GM04503 (cell line): ENCODE data around the gene USP6.
"Not testable (repeated sequence)": the region's sequence is repeated elsewhere in the genome, so short reads cannot be mapped to it uniquely, and the experiment has no call there.

Experiments used
- DNase-seq: peaks from one replicate; pipeline ENCODE4 v3.0.0-alpha.2; 2012; ENCODE audit warnings: low read depth

USP6 gene

DNA sequence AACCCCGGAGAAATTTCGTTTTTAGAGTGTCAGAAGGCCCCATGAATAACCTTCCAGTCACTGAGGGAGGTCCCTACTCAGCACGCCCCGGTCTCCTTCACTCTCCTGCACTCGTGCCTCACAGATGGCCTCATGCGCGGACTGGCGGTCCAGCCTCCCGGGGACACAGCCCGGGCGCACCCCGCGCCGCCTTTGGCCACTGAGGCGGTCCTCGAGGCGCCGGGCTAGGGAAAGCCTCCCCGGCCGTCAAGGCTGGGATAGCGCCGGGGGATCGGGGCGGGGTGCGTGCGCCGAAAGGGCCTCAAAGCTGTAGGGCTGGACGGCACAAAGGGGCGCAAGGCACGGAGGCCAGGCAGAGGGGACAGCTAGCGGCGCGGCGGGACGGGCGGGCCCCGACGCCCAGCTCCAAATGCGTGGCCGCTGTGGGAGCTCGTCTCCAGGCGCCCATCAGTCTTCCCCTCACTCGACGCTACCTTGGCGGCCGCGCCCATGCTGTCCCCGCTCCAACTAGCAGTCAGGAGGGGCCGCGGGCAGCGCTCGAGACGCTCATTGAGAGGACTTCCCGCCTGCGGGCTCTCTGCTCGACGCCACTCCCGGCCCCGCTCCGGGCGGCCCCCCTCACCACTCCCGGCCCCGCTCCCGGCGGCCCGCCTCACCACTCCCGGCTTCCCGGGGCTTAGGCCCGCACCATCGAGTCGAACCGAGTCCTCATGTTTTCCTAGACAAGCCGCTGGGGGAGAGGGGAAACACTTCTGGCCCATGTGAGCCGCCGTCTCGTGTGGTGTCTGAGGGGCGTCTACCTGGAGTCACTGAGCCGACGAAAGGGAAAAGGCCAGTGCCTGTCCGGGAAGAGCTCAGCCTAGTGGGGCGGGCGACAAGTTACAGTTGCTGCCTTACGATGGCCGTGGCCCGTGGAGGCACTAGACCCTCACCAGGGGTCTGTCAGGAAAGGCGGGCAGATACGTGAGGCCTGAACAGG, at the start of gene USP6:
Gene USP6, plus strand, starts transcription at position 360 of the 979 bp plus-strand sequence. CDS start 14,336 bp downstream, outside the sequence.
- no peak for DNase-seq

DNA sequence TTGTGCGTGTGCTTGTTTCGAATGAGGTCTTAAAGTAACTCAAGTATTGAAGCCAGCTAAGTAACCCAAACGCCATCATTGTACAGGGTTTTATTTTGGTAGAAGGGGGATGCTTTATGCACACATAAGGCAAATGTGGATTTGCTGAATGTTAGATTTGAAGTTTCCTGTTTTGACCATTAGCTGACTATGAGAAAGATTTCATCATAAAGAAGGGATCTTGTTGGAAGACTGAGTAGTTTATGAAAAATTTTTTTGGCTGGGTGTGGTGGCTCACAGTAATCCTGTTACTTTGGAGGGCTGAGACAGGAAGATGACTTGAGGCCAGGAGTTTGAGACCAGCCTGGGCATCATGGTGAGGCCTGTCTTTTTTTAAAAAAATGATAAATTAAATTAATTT, 47.6 kb upstream of the USP6 start:
- DNase-seq: no peak

DNA sequence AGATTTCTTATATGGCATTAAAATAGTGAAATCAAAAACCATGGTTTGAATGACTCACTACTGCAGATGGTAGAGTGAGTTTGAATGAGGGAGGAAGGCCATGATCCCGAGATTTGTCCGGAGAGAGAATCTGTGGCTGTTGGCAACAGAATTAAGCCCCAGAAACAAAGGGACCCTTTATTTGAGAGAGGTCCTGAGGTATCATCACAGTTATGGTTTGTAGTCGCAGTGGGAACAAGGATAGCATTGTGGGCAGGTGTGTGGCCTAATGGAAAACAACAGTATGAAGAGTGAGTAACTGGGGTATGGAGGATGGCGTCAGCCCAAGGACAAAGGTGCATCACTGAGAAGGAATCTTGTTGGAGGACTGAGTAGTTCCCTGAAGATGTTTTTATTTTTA, 46.1 kb upstream of the USP6 start:
- no peak for DNase-seq

DNA sequence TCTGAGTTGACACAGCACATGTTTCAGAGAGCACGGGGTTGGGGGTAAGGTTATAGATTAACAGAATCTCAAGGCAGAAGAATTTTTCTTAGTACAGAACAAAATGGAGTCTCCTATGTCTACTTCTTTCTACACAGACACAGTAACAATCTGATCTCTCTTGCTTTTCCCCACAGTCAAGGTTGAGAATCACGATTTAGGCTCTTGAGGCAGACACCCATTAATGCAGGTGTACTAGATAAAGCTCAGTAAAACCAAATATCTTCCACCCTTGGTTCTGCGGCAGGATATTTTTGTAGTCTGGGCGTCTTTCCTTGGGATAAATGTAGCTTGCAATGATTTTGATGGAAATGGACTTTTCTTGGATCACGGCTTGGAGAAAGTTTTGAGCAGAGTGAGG, 40.4 kb upstream of the USP6 start:
- not testable (repeated sequence) for DNase-seq

DNA sequence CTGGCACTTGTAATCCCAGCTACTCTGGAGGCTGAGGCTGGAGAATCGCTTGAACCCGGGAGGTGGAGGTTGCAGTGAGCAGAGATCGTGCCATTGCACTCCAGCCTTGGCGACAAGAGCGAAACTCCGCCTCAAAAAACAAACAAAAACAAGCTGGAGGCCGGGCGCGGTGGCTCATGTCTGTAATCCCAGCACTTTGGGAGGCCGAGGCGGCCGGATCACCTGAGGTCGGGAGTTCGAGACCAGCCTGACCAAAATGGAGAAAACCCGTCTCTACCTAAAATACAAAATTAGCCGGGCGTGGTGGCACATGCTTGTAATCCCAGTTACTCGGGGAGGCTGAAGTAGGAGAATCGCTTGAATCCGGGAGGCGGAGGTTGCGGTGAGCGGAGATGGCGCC, 38.6 kb upstream of the USP6 start:
- DNase-seq: not testable (repeated sequence)

DNA sequence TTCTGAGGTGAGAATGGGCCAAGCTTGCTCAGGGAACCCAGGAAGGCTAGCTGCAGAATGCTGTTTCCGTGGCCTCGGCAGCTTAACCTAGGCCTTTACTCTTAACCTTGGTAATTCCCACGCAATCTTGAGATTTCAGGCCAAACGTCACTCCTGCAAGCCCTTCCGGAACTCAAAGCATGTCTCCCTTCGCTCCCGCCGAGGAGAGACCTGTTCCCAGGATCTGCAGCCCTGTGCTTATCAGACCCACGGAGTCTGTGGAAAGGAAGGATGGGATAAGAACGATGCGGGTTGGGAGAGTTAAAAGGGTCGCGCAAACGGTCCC, 38.1 kb upstream of the USP6 start:
- no peak for DNase-seq

DNA sequence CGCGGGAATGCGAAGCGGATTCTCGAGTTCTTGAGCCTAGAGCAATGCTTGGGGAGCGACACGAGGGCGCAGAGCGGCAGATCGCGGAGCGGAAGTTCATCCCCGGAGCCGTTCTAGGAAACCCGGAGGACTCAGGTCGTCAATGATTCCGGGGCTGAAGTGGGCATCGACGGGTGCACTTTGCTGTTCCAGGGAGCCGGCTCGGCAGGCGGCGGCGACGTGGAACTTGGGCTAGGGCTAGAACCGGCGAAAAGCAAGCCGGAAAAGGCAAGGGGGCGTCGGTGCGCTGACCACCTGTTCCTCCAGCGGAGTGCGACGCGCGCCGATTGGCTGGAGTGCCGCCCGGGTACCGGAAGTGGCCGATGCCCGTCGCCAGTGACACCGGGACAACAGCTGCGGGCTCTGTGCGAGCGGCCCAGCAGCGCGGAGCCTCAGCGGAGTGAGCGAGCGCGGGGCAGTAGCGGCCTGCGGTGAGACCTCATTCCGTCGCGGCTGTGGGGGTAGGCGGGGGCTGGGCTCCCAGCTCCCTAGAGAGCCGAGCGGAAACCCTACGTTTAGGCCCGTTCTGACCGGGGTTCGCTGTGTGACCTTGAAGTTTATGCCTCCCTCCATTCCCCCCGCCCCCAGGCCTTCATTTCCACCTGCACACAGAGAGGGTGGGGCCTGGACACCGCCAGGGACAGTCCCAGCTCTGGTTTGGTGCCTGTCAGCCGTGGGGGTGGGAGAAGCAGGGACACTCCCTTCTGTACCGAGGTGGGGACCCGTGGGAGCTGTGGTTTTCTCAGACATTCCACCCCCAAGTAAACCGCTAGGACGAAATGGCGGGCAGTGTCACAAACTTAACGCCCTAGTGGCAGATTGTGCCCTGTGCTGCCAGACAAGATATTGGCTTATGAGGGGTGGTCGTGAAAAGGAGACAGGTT, 37.5 kb upstream of the USP6 start, which contains the start of gene ZFP3:
Gene ZFP3, plus strand, starts transcription at position 362 of the 923 bp plus-strand sequence. CDS start 13,038 bp downstream, outside the sequence.
- DNase-seq: peak; percentile 51

DNA sequence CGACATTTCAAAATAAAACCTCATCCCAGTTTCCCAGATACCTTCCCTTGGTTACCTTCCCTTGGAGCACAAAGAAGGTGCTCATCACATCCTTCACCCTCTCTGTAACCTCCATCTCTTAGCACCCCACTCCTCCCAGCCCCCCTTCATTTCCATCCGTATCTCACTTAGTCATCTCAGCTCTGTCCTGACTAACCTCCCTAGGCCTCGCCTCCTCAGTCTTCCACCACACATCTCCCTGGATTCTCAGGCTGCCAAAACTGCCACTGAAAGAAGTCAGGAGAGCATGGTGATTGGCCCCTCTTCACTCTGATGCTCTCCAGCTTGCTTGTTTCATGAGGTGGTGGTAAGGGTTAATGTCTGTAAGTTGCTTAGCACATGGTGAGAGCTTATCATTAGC, 35.2 kb upstream of the USP6 start:
- DNase-seq: no peak

DNA sequence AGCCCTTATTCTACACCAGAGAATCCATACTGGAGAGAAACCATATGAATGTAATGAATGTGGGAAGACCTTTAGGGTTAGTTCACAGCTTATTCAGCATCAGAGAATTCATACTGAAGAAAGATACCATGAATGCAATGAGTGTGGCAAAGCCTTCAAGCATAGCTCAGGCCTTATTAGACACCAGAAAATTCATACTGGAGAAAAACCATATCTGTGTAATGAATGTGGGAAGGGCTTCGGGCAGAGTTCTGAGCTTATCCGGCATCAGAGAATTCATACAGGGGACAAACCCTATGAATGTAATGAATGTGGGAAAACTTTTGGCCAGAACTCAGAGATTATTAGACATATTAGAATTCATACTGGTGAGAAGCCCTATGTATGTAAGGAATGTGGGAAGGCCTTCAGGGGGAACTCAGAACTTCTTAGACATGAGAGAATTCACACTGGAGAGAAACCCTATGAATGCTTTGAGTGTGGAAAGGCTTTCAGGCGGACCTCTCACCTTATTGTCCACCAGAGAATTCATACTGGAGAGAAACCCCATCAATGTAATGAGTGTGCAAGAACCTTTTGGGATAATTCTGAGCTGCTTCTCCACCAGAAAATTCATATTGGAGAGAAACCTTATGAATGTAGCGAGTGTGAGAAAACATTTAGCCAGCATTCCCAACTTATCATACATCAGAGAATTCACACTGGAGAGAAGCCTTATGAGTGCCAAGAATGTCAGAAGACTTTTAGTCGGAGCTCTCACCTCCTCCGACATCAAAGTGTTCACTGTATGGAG, 23.4 kb upstream of the USP6 start:
- no peak for DNase-seq

DNA sequence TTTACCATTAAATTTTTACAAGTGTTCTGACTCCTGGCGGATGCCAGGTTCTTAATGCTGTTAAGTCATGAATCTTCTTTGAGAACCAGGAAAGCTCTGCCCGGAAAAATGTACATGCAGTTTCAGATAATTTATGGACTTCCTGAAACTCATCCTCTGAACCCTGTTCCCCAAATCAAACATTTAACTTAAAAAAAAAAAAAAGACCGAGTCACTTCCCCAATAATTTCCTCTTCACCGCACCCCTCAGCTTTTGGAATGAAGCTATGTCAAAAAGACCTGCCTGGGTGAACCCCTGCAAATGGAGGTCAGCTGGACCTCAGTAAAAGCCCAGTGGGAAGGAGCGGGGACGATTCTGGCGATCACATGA, 19.1 kb upstream of the USP6 start:
- no peak for DNase-seq

DNA sequence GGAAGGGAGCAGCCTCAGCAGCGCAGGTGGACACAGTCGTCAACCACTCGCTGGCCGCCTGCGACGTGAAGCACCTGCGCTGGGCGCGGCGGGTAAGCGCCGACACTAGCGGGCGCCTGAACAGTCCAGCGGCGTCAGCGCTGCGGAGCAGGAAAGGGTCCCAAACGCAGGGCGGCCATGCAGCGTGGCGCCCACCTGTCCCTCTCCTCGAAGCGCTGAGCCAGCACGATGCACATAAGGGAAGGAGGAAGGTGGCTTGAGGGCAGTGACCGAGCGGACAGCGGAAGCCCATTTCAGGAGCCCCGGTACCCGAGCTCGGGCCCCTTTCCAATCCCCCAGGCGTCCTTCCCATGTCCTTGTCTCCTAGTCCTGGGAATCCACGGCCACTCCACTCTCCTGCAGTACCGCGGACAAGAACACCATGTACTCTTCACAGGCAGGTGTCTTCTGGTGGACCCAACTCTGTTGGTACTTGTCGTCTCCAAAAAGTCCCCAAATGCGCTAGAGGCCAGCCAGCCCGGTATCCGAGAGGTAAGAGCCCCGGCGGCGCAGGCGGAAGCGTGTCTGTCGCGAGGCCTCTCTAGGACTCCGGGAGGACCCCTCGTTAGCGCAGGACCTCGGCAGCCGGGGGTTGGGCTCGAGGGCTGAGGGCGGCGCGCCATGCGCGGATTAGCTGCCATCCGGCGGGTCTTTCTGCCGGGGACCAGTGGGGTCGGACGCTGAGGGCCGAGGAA, 18.6 kb upstream of the USP6 start:
- no peak for DNase-seq

DNA sequence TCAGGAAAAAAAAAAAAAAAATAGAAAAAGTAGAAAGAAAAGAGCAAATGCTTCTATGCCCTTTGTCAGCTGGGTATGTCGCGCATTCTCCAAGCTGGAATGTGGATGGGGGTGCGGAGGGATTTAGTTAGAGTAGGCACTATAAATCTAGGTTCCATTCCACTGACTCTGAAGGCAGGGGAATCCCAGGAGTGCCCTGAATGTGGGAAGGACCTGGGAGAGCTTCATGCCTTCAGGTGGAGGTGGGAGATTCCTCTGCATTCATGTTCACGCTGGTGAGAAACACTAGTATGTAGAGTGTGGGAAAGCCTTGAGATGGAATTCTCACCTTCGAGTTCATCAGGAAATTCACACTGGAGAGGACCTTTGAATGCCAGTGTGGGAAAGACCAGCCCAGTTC, 16.6 kb upstream of the USP6 start:
- no peak for DNase-seq

DNA sequence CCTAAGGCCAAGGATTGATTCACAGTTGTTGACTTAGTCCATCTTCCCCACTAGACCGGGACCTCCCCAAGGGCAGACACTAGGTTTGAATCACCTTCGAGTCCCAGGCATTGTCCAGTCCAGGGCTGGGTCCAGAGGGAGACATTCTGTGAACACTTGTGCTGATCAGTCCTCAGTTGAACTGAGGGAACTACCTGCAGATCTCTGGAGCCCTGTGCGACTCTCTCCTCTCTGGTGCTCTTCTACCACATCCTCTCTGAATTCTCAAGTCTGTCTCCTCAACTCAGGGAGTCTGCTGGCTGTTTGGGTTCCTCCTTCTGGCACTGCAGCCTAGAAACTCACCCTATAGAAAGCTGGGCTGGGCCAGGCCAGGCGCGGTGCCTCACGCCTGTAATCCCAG, 15.0 kb upstream of the USP6 start:
- DNase-seq: no peak

DNA sequence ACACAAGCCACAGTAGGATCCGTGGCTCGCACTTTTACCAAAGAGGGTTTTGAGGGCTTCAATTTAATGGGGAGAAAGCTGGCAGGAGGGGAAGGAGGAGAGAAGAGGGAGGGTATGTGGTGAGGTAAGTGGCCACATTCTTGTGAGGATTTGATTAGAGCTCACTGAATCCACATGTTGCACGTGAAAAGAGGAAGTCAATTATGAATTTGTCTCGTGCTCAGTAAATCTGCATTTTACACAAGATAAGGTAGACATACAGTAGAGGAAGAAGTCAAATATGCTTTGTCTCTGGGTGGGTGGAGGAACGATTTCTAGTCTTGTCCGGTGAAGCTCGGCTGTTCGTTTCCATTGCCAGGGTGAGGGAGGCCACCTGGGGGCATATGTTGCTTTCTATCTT, 5.0 kb upstream of the USP6 start:
- DNase-seq: no peak

DNA sequence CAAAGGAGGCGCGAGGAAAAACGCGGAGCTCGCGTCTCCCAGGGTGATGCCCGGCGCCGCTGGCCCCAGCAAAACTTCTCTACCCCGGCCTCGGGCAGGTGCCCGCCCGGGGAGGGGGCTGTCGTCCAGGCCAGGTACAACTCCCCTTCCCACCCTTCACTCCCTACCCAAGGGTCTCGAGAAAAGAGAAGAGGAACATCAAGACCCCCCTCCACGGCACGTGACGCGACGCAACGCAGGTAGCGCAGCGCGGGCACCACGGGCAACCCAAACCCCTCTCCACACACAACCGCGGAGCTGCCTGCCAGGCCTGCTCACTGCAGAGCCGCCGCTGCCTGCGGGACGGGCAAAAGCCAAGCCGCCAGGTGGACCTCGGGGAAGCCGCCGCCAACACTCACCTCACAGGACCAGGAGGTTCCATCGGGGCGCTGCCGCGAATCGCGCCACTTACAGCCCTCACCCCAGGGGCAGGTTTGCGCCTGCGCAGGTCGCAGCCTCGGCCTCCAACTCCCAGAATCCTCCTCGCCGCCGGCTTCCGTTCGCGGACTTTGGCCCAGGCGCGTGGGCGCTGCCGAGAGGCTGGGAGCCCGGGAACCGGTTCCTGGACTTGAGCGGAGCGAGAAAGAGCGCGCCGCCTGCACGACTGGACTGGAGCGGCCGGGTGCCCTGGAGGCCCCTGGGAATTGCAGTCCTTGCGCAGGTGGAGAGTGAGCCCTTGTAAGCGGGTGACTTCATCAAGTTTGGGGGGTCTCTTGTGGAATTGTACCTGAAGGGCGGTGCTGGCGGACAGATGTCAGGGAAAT, 4.2 kb upstream of the USP6 start, which contains the start of gene ZNF232:
Gene ZNF232, minus strand, starts transcription at position 477 of the 803 bp plus-strand sequence. Its CDS starts 56 bp downstream, at position 421.
- DNase-seq: peak; percentile 48

DNA sequence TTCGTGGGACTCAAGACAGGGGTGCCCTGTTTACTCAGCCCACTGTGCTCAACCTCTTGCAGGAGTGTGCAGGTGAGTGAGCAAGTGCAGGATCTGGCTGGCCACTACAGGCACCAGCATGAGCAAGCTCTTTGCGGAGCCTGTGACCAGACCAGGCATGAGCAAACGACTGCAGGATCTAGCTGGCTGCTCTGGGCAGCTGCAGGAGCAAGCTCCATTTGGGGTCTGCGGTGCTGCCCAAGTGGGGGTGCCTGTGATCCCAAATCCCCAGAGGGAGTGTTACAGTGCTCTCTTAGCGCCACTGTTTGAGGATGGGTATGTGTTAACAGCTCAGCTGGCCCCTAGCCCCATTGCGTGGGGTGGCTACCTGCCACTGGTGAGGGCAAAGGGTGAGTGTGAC, 2.4 kb downstream of the USP6 start:
- no peak for DNase-seq

DNA sequence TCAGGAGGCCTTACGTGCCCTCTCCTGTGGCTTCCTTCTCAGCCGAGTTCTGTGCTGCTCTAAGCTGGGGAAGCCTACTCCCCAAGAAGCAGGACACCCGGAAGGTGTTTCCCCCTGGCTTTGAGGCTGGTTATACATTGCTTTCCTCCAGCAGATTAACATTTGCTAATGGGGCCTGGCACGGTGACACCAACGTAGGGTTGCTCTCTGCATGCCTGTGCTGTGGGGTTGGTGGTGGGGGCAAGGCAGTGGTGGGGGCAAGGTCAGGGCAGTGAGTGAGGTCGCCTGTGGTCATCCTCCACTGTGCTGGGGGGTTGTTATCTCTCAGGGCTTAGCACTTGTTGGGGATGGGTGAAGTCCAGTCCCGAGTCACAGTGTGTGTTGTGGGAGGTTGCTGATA, 4.2 kb downstream of the USP6 start:
- DNase-seq: no peak

DNA sequence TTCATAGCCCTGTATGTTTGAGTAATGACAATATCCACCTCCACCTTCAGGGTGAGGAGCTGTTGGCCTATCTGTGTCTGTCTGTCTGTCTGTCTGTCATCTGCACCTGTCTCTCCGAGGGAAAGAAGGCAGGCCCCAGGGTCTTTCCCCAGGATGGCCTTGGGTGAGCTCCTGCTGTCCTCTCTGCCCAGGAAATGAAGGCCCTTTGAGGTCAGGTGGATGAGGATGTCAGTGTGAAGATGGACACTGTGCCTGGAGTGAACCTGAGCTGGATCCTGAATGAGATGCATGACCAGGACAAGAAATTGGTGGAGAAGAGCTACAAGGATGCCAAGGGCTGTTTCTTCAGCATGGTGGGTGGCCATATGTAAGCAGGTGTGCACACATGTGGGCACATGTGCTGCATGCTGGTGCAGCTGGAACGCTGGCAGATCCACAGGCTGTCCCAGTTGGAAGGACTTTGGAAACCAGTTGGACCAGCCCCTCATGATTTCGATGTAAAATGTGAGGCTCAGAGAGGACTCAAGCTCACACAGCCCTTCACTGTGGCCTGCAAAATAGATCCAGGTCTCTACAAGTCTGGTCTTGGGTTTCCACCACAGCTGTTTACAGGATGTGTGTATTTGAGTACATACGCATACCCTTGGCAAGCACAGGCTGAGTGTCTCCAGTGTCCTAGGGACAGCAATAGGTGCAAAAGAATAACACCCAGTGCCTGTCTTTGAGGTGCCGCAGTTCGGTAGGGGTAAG, 4.8 kb downstream of the USP6 start:
- DNase-seq: not testable (repeated sequence)

DNA sequence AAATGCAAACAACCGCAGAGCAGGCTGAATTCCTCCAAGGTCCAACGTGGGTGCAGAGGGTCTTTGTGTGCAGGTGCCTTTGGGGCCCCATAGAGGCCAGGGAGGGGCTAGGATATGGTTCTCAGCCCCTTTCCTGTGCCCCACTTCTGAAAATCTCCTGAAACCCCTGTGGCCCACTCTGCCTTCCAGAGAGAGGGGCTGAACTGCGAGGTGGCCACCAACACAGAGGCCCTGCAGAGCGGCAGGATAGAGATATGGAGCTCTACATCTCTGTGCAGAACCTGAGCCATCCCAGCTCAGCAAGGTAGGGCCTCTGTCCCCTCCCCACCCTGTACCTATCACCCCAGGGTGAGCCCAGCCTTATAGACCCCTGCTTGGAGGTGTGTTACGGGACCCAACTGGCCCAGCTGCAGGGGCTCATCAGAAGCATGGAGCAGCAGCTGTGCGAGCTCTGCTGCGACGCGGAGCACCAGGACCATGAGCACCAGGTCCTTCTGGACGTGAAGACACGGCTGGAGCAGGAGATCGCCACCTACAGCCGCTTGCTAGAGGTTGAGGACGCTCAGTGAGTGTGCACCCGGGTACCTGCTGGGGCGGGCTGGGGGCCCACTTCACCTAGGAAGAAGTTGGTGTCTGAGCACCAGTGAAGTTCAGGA, 5.5 kb downstream of the USP6 start:
- DNase-seq: no peak
